NCI-H2171 (cell line): Measurements from ENCODE around the gene NKTR.
"Not testable (repeated sequence)": the region's sequence is repeated elsewhere in the genome, so short reads cannot be mapped to it uniquely, and the experiment has no call there.

Experiments
- DNase-seq: peaks from one replicate; lab custom pipeline; 2025; lab: John Stamatoyannopoulos, UW

Gene NKTR

DNA sequence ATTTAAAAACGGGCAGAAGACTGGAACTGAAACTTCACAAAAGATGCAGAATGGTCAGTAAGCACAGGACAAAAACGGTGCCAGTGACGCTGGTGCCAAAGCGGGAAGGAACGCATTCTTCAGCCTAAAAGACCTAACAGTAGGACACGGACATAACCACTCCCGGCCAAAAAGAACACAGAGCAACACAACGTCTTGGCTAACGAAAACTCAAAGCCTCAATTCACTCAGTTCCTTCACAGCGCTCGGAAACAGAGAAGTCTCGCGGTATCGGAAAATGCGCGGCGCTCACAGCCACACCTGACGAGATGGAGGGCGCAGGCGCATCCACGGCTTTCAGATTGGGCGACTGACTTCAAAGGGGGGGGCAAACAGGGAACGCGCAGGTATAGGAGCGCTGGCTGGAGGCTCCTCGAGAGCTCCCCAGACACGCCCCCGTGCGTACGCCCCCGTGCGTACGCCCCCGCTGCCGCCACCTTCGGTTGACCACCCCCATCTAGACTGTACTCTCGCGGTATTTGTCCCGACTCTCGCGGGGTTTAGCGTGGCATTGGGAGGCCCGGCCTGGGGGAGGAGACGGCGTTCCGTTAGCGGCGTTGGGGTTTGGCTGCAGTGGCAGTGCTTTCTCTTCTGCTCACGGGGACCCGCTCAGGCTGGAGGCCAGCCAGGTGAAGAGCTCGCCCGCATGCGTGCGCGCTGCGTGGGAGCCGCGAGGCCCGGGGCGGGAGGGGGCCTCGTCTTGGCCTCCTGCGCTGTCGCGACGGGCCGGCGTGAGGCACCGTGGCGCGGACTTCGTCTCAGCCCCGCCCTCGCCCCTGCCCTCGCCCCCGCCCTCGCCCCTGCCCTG is at the start of gene NKTR:
NKTR (plus strand) TSS at position 576 of the 847 bp plus-strand sequence. CDS start 321 bp downstream, outside the sequence.
- DNase-seq = peak; percentile 91

DNA sequence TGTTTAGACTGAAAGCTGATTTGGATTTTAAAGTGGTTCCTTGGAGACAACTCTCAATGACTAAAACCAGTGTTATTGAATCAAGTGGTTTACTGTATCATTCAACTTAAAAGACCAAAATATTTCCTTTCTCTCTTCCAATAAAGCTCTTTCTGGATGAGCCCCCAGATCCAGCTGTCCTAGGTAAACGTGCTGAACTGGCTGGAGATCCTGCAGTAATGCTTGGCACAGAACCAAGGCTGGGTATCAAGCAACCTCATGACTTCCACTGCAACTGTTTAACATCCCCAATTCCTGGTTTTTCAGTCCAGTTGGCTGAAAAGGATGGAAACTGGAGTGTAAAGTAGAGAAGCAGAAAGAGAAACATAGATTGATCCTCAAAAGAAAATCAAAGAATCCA is 47.7 kb upstream of the NKTR start:
- no peak for DNase-seq

DNA sequence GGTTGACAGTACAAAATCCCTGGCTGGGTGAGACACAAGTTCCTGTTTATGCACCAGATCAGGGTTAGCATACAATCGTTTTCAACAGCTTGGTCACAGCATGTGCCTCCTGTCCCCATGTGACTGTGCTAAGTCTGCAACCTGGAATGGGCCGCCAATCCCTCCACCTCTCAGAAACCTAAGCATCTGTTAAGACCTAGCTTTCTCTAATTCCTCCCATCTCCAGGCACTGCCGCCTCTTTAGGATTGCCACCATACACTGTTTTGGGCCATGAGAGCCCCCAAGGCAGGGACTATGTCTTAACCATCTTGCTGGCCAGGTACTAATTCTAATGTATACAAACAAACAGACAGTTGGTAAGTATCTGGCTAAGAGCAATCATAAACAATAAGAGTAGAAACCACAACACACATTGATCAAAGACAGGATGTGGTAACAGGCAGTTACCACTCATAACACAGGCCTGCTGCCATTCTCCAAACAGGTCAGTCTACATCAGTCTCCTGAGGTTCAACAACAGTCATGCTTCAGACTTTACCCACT is 44.3 kb upstream of the NKTR start:
- no peak for DNase-seq

DNA sequence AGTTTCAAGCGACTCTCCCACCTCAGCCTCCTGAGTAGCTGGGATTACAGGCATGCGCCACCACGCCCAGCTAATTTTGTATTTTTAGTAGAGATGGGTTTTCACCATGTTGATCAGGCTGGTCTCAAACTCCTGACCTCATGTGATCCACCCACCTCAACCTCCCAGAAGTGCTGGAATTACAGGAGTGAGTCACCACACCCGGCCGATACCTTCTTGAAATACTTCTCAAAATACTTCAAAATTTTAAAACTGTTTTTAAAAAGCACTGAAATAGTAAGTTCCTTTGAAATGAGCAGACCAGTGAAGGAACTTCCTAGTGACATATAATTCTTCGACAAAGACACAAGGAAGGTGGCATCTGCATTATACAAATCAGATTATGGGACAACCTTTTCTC is 43.7 kb upstream of the NKTR start:
- DNase-seq = not testable (repeated sequence)

DNA sequence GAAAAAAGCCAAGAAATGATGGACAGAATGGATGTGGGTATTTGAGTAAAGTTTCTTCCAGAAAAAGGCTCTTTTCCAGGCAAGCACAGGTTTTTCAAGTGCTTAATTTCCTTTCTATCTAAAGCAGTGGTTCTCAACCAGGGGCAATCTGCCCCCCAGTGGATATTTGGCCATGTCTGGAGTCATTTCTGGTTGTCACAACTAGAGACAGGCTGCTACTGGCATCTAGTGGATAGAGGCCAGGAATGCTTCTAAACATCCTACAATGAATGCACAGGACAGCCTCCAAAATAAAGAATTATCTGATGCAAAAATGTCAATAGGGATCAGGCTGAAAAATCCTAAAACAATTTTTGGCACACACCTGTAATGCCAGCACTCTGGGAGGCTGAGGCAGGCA is 42.6 kb upstream of the NKTR start:
- DNase-seq = no peak

DNA sequence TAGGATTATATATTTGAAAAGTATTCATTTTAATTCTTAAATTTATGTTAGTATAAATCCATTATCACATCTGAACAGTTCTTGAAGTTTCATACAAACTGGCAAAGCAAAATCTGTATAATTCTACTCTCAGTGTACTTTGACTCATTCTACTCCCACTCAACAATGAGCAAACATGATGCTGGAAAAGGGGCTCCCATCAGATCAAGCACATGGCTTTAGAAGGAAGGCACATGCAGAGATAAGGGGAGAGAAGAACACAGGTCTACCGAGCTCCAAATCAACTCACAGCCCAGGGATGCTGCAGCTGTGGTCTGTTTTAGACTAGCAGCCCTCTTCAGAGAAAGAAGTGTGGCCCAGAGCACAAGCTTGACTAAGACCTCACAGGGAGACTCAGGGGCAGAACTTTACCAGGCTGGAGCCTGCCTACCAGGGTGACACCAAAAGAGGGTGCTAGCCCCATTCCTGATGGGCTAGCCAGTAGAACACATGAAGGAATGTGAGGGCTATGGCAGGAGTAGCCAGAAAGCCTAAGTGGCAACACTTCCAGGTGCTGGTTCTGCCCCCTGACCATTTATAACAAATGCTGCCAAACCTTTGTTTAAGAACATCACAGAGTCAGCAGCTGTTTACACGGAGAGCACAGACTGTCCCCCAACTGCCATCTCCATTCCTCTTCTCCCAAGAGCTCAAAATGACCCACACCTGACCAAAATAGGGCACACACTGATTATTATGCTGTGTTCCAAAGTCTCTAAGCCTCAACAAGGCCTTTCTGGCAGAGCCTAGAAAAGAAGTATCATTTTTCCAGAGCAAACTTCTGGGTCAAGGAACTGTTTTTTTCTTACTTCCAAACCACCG is 38.2 kb upstream of the NKTR start:
- DNase-seq = no peak

DNA sequence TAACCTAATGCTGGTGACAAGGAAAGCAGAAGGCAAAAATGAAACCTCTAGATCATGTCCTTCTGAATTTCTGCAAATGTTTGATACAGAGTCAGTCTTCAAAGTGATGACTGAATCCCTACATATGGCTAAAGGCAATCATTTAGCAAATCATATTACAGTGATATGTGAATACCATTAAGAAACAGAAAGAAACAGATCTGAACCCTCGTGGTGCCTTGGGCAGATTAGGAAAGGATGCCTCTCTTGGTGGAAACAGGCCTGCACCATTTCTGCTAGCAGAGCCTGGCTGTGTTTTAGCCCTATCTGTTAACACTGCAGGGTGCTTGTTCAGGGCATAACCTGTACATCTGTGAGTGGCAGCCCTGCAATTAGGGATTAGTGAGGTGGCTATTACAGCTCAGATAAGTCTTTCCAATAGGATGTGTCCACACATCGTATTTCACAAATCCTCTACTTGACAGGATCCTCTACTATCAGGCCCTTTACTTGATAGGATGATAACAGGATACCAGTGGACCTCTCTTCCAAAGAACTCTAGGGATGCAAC is 30.8 kb upstream of the NKTR start:
- no peak for DNase-seq

DNA sequence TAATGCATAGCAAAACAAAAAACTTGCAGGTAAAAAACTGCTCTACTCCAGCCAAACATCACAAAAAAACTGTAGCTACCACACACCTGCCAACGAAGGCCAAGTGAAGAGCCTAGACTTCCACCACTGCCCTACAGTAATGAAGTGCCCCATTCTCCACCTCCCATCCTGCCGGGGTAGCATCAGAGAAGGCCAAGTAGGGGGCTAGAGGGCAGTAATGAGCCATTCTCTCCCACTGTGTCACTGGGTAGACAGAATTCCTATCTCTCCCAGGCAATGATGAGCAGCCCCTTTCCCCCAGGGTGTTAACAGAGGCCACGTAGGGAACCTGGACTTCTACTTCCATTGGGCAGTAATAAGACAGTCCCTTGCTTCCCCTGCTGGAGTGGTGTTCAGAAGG is 28.2 kb upstream of the NKTR start:
- no peak for DNase-seq

DNA sequence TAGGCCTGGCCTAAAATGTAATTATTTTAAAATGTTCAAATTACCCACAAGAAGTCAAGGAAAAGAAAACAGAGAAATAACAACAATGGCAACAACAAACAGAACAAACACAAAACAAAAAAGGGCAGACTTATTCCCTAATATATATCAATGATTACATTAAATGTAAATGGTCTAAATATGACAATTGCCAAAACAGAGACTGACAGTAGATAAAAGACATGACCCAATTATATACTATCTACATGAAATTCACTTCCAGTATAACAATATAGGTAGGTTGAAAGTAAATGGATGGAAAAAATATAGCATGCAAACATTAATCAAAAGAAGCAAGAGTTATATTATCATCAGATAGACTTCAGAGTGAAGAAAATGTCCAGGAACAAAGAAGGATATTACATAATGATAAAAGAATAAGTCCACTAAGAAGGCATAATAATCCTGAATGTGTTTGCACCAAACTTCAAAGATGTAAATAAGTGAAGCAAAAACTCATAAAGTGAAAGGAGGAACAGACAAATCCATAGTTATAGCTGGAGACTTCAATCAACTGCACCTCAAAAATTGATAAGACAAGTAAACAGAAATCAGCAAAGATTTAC is 25.2 kb upstream of the NKTR start:
- no peak for DNase-seq

DNA sequence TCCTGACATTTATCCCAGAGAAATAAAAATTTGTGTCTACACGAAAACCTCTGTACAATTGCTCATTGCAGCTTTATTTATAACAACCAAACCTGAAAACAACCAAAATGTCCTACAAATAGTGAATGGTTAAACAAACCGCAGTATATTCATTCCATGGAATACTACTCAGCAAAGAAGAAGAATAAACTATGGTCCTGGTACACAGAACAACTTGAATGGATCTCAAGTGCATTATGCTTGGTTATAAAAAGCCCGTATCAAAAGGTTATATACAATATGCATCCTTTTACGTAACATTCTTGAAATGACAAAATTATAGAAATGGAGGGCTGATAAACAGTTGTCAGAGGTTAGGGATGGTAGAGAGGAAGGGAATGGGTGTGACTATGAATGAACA is 22.4 kb upstream of the NKTR start:
- DNase-seq = no peak

DNA sequence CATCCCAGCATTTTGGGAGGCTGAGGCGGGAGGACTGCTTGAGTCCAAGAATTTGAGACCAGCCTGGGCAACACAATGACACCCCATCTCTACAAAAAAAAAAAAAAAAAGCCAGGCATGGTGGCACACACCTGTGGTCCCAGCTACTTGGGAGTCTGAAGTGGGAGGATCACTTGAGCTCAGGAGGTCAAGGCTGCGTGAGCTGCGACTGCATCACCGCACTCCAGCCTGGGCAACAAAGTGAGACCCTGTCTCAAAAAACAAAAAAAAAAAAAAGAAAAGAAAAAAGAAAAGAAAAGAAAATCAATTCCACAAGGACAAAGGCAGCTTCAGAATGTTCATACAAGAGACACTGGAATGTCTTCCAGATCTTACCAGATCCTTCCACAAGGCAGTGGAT is 21.1 kb upstream of the NKTR start:
- not testable (repeated sequence) for DNase-seq

DNA sequence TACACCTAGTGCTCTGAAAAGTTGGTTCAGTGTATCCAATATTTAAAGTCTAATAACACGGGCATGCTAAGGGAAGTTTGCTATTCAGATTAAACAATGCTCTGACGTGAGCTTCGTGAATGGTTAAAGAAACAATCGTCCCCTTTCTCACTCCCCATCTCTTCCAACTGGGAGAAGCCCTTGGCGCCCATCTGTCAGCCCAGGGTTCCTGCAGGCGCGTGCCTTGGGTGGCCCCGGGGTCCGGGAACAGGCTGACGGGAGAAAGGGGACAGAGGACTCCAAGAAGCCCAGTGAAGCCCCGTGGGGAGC is 19.1 kb upstream of the NKTR start:
- no peak for DNase-seq

DNA sequence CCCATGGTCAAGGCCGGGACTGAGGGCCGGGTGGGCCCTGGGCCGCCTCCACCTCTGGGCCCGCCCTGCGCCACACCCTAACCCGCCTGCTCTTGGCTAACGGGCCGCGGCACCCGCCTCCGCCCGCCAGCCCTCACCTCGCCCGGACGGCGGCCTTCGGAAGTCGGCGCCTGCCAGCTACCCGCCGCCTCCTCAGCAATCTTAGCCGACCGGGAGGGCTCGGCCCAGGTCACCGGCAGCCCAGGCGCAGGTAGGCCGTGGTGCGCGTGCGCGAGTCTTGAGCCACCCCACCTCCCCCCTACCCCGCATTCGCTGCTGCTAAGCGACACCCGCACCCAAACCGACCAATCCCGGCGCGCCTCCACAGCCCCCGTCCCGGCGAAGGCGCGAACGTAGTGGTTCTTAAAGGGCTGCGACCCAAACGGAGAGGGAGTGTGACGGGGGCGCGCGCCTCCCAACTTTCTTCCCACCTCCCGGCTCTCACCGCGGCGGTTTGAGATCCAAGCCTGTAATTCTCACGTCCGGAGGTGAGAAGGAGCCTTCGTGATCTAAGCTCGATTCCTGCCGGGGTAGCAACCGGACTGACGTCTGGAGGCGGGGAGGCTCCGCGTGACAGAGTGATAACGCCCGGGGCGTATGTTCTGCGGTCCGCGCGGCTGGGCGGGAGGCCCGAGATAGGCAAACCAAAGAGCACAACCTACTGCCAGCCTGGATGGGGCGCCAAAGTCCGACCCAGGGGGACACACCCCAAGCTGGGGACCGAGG is 18.6 kb upstream of the NKTR start, which contains the start of gene SEC22C:
SEC22C (minus strand) TSS at position 259 of the 765 bp plus-strand sequence. CDS start 12,921 bp downstream, outside the sequence.
- peak; percentile 79 for DNase-seq

DNA sequence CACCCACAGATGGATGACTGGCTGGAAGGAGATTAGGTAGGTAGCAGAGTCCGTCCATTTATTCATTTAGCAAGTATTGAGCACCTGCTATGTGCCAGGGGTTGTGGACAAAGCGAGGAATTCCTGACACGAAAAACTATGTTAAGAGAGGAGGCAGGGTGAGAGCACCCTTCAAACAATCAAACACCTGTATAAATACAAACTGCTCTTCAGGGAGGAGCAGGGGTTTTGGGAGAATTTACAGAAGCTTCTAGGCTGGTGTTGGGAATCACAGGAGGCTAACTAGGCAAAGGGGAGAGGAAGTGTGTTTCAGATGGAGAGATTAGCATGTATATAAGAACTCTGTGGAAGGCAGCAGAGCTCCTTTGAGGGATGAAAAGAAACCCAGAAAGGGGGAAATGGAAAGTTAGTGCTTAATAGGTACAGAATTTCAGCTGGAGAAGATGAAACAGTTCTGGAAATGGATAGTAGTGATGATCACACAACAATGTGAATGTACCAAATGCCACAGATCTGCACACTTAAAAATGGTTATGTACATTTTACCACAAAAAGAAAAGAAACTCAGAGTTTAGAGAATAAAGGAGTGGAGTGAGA is 17.9 kb upstream of the NKTR start:
- DNase-seq = no peak

DNA sequence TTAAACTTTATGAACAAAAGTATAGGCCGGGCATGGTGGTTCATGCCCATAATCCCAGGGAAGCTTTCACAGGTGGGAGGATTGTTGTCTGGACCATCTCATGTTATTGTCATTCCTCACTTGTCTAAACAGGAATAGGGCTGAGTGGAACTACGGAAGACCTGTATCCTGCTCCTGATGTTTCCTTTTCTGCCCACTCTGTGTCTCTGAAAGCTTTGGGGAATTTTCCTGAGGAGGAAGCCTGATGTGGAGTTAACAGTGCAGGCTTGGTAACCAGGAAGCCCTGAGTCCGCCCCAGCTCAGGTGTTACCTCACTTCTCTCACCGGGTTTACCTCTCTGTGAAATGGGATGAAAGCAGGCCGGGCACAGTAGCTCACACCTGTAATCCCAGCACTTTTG is 11.9 kb upstream of the NKTR start:
- DNase-seq = no peak

DNA sequence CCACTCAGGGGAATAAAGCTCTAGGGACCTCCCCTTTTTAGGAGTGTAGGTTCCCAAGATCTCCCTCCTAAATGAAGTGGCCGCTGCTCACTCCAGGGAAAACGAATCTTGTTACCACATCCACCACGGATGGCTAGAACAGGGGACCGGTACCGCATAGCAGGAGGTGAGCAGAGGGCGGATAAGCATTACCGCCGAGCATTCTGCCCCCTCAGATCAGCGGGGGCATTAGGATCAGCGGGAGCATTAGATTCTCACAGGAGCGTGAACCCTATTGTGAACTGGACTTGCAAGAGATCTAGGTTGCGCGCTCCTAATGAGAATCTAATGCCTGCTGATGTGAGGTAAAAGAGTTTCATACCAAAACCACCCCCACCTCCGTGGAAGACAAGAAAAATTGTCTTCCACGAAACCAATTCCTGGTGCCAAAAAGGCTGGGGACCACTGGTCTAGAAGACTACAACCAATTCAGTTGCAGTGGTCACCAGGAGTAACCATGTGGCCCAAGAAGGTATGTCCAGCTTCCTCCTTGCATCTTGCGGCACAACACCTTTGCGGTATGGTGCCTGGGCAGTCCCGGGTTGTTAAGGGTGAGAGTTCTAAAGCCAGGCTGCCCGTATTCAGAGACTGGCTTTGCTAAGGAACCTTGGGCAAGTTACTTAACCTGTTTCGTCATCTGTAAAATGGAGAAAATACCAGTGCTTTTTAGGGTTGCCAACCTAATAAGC is 10.9 kb upstream of the NKTR start:
- DNase-seq = no peak

DNA sequence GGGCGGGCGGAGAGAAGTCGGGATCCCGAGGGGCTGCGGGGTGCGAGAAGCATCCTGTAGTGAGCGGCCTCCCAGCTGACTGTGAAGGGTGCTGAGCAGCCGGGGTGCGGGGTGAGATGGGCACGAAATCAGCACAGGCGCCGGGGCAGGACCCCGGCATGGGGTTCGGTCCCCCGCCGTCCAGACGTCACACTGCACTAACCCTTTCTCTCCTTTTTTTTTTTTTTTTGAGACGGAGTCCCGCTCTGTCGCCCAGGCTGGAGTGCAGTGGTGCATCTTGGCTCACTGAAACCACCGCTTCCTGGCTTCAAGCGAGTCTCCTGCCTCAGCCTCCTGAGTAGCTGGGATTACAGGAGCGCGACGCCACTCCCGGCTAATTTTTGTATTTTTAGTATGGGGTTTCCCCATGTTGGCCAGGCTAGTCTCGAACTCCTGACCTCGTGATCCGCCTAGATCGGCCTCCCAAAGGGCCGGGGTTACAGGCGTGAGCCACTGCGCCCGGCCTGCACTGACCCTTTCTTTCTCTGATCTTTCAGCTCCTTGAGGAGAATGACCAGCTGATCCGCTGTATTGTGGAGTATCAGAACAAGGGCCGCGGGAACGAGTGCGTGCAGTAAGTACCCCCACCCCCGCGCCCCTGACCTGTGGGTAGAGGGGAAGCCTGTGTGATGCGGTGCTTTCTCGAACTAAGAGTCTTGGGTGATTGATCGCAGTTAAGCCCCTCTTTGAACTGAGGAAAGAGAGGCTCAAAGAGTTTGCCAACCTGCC is 9.3 kb upstream of the NKTR start:
- DNase-seq = no peak

DNA sequence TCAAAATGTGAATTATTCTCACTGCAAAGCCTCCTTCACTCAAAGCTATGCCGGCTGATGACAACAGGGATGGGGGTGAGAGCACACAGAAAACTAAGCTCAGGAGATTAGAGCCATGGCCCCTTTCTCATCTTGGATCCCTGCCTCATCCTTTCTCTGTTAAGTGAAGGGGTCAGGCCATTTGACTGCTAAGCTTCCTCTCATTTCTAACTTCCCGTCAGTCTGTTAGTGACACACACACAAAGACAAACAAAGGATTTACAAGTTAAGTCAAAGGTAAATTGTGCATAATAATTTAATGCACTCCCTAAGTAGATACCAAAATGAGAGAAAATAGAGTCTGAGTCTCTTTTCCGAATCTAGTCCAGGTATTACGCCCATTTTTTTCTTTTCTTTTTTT is 8.7 kb upstream of the NKTR start:
- DNase-seq = no peak

DNA sequence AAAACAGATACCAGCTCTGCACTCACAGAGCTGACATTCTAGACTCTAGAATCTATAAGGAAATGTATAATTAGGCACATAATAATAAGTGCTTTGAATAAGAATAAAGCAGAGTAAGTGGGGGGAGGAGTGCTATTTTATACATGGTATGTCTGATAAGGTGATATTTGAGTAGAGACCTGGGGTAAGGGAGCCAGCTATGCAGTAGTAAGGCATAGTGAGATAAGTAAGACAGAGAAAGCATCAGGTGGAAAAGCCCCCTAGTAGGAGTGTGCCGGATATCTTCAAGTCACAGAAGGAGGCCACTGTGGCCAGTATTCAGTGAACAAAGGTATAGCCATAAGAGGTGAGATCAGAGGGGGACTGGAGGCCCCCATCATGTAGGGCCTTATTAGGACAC is 6.9 kb upstream of the NKTR start:
- no peak for DNase-seq

DNA sequence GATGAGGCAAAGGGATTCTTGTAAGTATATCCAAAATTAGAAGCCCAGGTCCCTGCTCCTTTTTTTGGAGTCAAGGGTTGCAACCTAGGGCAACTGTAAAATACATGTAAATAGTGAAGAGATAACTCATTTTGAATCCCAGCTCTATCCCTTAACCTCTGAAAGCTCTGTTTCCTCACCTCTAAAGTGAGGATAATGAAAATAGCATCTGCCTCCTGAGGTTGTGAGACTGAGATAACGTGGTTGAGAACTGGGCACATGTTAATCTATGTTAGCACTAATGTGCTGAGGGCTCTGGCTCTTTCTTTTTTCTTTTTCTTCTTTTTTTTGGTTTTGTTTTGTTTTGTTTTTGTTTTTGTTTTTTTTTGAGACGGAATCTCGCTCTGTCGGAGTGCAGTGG is 4.8 kb upstream of the NKTR start:
- DNase-seq = no peak
